ENCODE results near the gene SPATA6.
"Not testable (repeated sequence)": the region's sequence is repeated elsewhere in the genome, so short reads cannot be mapped to it uniquely, and the experiment has no call there.

SPATA6 gene

GRCh38 chr1:48471691-48472576, at the start of gene SPATA6:
SPATA6 (minus strand) TSS chr1:48472204; CDS start chr1:48472008, 196 bp downstream.
- no peaks in the 10 kb centered on the region for H3K27me3 ChIP-seq (ENCODE audit: control insufficient read depth, insufficient read depth, low read length)
- H3K4me1 ChIP-seq (ENCODE audit: control insufficient read depth, low read depth, low read length), result peaks cover 13% of the 10 kb centered on the region
- H3K27ac ChIP-seq (ENCODE audit: low read length), result peak within 1 kb of the TSS; percentile 54
- H3K4me3 ChIP-seq (ENCODE audit: low read length), result peak within 1 kb of the TSS; percentile 83
- no peaks in the 10 kb centered on the region for H3K36me3 ChIP-seq (ENCODE audit: control insufficient read depth, low read depth, low read length)
- H3K9ac ChIP-seq (ENCODE audit: low read length), result peak within 1 kb of the TSS; percentile 69
- H3K9me3 ChIP-seq (ENCODE audit: control insufficient read depth, low read depth, low read length), result no peaks in the 10 kb centered on the region

GRCh38 chr1:48519896-48520295, 47.9 kb upstream of the SPATA6 start:
- H3K27ac ChIP-seq (ENCODE audit: low read length); H3K9me3 ChIP-seq (ENCODE audit: control insufficient read depth, low read depth, low read length); H3K9ac ChIP-seq (ENCODE audit: low read length); H3K36me3 ChIP-seq (ENCODE audit: control insufficient read depth, low read depth, low read length); H3K27me3 ChIP-seq (ENCODE audit: control insufficient read depth, insufficient read depth, low read length); H3K4me3 ChIP-seq (ENCODE audit: low read length); H3K4me1 ChIP-seq (ENCODE audit: control insufficient read depth, low read depth, low read length): not testable (repeated sequence)

- Histone ChIP-seq H3K27me3 (ENCODE audit: control insufficient read depth, insufficient read depth, low read length) (no peaks in the 10 kb centered on the region), H3K9me3 (ENCODE audit: control insufficient read depth, low read depth, low read length) (no peaks in the 10 kb centered on the region), H3K9ac (ENCODE audit: low read length) (no peak overlapping the region), H3K4me1 (ENCODE audit: control insufficient read depth, low read depth, low read length) (no peaks in the 10 kb centered on the region), H3K36me3 (ENCODE audit: control insufficient read depth, low read depth, low read length) (no peaks in the 10 kb centered on the region), H3K27ac (ENCODE audit: low read length) (no peak overlapping the region), H3K4me3 (ENCODE audit: low read length) (no peak overlapping the region)
Measured at GRCh38 chr1:48506870-48507269, 34.9 kb upstream of the SPATA6 start.

DNA sequence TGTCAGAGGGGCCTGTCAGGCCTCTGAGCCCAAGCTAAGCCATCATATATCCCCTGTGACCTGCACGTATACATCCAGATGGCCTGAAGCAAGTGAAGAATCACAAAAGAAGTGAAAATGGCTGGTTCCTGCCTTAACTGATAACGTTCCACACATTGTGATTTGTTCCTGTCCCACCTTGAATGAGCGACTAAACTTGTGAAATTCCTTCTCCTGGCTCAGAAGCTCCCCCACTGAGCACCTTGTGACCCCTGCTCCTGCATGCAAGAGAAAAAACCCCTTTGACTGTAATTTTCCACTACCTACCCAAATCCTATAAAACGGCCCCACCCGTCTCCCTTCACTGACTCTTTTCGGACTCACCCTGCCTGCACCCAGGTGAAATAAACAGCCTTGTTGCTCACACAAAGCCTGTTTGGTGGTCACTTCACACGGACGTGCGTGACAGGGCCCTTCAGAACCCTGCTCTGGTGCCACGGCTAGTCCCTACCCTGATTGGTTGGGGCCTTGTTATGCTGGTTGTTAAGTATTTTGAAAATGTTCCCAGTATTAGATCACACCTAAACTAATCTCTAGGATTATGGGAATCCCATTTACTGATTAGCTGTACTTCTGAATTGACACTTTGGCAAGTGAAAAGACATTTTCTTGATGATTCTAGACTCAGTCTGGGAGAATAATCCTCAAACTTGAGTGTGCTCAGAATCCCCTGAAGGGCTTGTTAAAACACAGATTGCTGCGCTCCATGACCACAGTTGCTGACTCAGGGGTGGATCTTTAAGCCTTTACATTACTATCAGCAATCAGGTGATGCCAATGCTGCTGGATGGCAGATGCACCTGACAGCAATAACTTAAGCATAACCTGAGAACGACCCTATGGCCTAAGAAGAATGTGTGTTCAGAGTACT, 28.8 kb upstream of the SPATA6 start:
- Histone ChIP-seq H3K27ac (ENCODE audit: low read length) (no peak overlapping the region), H3K9ac (ENCODE audit: low read length) (no peak overlapping the region), H3K36me3 (ENCODE audit: control insufficient read depth, low read depth, low read length) (no peaks in the 10 kb centered on the region), H3K4me1 (ENCODE audit: control insufficient read depth, low read depth, low read length) (peaks cover 27% of the 10 kb centered on the region), H3K27me3 (ENCODE audit: control insufficient read depth, insufficient read depth, low read length) (no peaks in the 10 kb centered on the region), H3K9me3 (ENCODE audit: control insufficient read depth, low read depth, low read length) (no peaks in the 10 kb centered on the region), H3K4me3 (ENCODE audit: low read length) (no peak overlapping the region)

GRCh38 chr1:48499211-48499735, 27.3 kb upstream of the SPATA6 start:
- Histone ChIP-seq H3K9ac (ENCODE audit: low read length) (no peak overlapping the region), H3K36me3 (ENCODE audit: control insufficient read depth, low read depth, low read length) (no peaks in the 10 kb centered on the region), H3K9me3 (ENCODE audit: control insufficient read depth, low read depth, low read length) (no peaks in the 10 kb centered on the region), H3K27me3 (ENCODE audit: control insufficient read depth, insufficient read depth, low read length) (no peaks in the 10 kb centered on the region), H3K4me1 (ENCODE audit: control insufficient read depth, low read depth, low read length) (peaks cover 31% of the 10 kb centered on the region), H3K4me3 (ENCODE audit: low read length) (no peak overlapping the region), H3K27ac (ENCODE audit: low read length) (no peak overlapping the region)

GRCh38 chr1:48498096-48498791, 26.2 kb upstream of the SPATA6 start:
- H3K27me3 ChIP-seq (ENCODE audit: control insufficient read depth, insufficient read depth, low read length), result no peaks in the 10 kb centered on the region
- peaks cover 34% of the 10 kb centered on the region for H3K4me1 ChIP-seq (ENCODE audit: control insufficient read depth, low read depth, low read length)
- H3K36me3 ChIP-seq (ENCODE audit: control insufficient read depth, low read depth, low read length), result no peaks in the 10 kb centered on the region
- no peak overlapping the region for H3K9ac ChIP-seq (ENCODE audit: low read length)
- H3K9me3 ChIP-seq (ENCODE audit: control insufficient read depth, low read depth, low read length), result no peaks in the 10 kb centered on the region
- H3K4me3 ChIP-seq (ENCODE audit: low read length), result peak overlapping the region; percentile 19
- no peak overlapping the region for H3K27ac ChIP-seq (ENCODE audit: low read length)

GRCh38 chr1:48495911-48496310, 23.9 kb upstream of the SPATA6 start:
- no peaks in the 10 kb centered on the region for H3K9me3 ChIP-seq (ENCODE audit: control insufficient read depth, low read depth, low read length)
- no peak overlapping the region for H3K9ac ChIP-seq (ENCODE audit: low read length)
- no peak overlapping the region for H3K4me3 ChIP-seq (ENCODE audit: low read length)
- no peak overlapping the region for H3K27ac ChIP-seq (ENCODE audit: low read length)
- no peaks in the 10 kb centered on the region for H3K36me3 ChIP-seq (ENCODE audit: control insufficient read depth, low read depth, low read length)
- H3K4me1 ChIP-seq (ENCODE audit: control insufficient read depth, low read depth, low read length), result peaks cover 30% of the 10 kb centered on the region
- H3K27me3 ChIP-seq (ENCODE audit: control insufficient read depth, insufficient read depth, low read length), result no peaks in the 10 kb centered on the region

DNA sequence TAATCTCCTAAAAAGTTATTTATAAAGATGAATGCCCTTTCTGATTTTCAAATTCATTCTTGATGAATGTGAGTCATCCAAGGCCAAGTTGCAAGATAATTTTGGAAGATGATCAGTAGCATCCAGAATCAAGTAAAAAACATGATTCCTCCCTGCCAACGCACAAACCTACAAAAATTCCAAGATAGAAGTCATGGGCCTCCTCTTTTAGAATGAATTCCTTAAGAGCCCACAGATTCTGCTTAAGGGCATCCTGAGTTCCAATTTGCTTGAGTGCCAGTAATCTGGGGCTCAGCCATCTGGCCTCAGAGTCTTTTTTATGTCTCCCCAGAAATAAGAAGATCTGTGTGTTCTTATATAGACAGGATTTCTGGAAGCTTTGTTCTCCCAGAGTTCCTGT, 23.2 kb upstream of the SPATA6 start:
- H3K9me3 ChIP-seq (ENCODE audit: control insufficient read depth, low read depth, low read length), result no peaks in the 10 kb centered on the region

GRCh38 chr1:48493970-48494769, 22.2 kb upstream of the SPATA6 start:
- Histone ChIP-seq H3K36me3 (ENCODE audit: control insufficient read depth, low read depth, low read length) (no peaks in the 10 kb centered on the region), H3K9ac (ENCODE audit: low read length) (no peak overlapping the region), H3K4me3 (ENCODE audit: low read length) (no peak overlapping the region), H3K27ac (ENCODE audit: low read length) (no peak overlapping the region), H3K4me1 (ENCODE audit: control insufficient read depth, low read depth, low read length) (peaks cover 18% of the 10 kb centered on the region), H3K9me3 (ENCODE audit: control insufficient read depth, low read depth, low read length) (no peaks in the 10 kb centered on the region), H3K27me3 (ENCODE audit: control insufficient read depth, insufficient read depth, low read length) (no peaks in the 10 kb centered on the region)

More for the DNA sequence above, 23.2 kb upstream of the SPATA6 start:
- no peak overlapping the region for H3K27ac ChIP-seq (ENCODE audit: low read length)
- no peaks in the 10 kb centered on the region for H3K27me3 ChIP-seq (ENCODE audit: control insufficient read depth, insufficient read depth, low read length)
- H3K9ac ChIP-seq (ENCODE audit: low read length), result no peak overlapping the region
- H3K36me3 ChIP-seq (ENCODE audit: control insufficient read depth, low read depth, low read length), result no peaks in the 10 kb centered on the region
- no peak overlapping the region for H3K4me3 ChIP-seq (ENCODE audit: low read length)
- H3K4me1 ChIP-seq (ENCODE audit: control insufficient read depth, low read depth, low read length), result peaks cover 27% of the 10 kb centered on the region

GRCh38 chr1:48493041-48493440, 21.0 kb upstream of the SPATA6 start:
- H3K4me1 ChIP-seq (ENCODE audit: control insufficient read depth, low read depth, low read length), result peaks cover 8% of the 10 kb centered on the region
- no peak overlapping the region for H3K27ac ChIP-seq (ENCODE audit: low read length)
- H3K9me3 ChIP-seq (ENCODE audit: control insufficient read depth, low read depth, low read length), result no peaks in the 10 kb centered on the region
- H3K4me3 ChIP-seq (ENCODE audit: low read length), result no peak overlapping the region
- H3K9ac ChIP-seq (ENCODE audit: low read length), result no peak overlapping the region
- H3K27me3 ChIP-seq (ENCODE audit: control insufficient read depth, insufficient read depth, low read length), result no peaks in the 10 kb centered on the region
- H3K36me3 ChIP-seq (ENCODE audit: control insufficient read depth, low read depth, low read length), result no peaks in the 10 kb centered on the region

All from iPS-18a (cell line).